C4-2B (cell line): ENCODE results near the gene GPBP1.

Source experiments
- H3K27ac ChIP-seq: fragments of 450-650 bp; 2 replicates; pipeline ENCODE4 v1.5.1; 2017
- ZFX ChIP-seq: fragments of 450-650 bp; IDR thresholded peaks from 2 replicates; pipeline ENCODE4 v1.6.1; 2017
- TF ChIP-seq, protein P1 (sequence below): fragments of 450-650 bp; conservative IDR thresholded peaks from 2 replicates; pipeline ENCODE4 v1.5.1; 2017; ENCODE audit warnings: mild to moderate bottlenecking

Gene GPBP1

DNA sequence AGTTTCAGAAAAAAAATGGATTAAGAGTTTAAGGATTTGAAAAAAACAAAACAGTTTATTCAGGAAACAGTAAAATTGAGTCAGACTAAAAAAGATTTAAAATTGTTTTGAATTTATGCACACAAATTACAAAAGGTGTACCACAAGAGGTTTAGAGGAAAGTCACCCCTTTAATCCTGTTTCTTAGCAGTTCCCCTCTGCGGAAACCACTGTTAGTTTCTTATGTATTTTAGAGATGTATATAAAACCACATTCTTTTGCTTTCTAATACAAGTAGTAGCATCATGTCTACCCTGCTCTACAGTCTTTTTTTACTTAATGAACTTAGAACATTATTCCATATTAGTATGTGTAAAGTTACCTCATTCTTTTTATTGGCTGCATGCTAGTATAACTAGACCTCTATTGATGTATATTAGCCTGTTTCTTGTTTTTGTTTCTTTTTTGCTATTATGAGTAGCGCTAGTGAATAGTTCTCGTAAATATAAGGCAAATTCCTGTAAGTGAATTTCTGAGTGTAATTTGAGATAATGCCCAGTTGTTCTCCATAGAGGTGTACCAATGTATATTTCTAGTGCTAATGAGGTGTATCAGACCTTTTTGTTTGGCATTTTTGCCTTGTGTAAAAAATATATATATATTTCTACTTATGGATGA, 20.0 kb downstream of the GPBP1 start:
- TF ChIP-seq ZFX, result no peak
- TF ChIP-seq, protein P1, sequence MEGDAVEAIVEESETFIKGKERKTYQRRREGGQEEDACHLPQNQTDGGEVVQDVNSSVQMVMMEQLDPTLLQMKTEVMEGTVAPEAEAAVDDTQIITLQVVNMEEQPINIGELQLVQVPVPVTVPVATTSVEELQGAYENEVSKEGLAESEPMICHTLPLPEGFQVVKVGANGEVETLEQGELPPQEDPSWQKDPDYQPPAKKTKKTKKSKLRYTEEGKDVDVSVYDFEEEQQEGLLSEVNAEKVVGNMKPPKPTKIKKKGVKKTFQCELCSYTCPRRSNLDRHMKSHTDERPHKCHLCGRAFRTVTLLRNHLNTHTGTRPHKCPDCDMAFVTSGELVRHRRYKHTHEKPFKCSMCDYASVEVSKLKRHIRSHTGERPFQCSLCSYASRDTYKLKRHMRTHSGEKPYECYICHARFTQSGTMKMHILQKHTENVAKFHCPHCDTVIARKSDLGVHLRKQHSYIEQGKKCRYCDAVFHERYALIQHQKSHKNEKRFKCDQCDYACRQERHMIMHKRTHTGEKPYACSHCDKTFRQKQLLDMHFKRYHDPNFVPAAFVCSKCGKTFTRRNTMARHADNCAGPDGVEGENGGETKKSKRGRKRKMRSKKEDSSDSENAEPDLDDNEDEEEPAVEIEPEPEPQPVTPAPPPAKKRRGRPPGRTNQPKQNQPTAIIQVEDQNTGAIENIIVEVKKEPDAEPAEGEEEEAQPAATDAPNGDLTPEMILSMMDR, result no peak
- H3K27ac ChIP-seq, result no peak overlapping the region

DNA sequence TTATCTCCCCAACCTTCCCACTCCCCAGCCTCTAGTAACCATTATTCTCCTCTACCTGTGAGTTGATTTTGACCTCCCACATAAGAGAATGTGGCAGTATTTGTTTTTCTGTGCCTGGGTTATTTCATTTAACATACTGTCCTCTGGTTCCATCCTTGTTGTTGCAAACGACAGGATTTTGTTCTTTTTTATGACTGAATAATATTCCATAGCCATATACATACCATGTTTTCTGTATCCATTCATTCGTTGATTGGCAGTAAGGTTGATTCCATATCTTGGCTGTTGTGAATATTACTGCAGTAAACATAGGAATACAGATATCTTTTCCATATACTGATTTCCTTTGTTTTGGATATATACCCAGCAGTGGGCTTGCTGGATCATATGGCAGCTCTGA, 20.8 kb downstream of the GPBP1 start:
- no peak overlapping the region for H3K27ac ChIP-seq
- TF ChIP-seq, protein P1, result no peak
- TF ChIP-seq ZFX, result no peak

DNA sequence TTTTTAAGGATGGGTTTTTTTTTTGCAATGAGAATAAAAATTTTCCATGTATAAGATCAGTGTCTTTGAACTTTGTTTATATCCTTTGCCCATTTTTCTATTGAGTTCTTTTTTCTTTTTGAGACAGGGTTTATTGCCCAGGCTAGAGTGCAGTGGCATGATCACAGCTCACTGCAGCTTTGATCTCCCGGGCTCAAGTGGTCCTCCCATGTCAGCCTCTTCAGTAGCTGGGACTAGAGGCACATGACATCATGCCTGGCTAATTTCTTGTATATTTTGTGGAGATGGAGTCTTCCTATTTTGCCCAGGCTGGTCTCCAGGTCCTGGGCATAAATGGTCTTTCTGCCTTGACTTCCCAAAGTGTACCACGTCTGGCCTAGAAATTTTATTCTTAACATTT, 21.2 kb downstream of the GPBP1 start:
- TF ChIP-seq, protein P1, result no peak
- no peak for TF ChIP-seq ZFX
- H3K27ac ChIP-seq, result no peak overlapping the region

DNA sequence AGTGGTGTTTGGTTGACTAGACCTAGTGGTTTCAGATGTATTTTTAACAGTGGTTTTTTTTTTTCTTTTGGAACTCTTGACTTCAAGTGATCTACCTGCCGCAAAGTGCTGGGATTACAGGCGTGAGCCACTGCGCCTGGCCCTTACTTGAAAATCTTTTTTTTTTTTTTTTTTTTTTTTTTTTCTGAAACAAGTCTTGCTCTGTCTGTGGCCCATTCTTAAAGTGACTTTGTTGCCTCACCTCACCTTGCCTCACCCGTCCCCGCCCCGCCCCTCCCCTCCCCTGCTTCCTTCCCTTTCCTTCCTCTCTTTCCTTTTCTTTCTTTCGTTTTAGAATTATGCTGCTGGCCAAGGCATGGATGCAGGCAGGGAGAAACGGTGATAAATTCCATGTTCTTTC, 26.0 kb downstream of the GPBP1 start:
- TF ChIP-seq ZFX, result no peak
- TF ChIP-seq, protein P1, result no peak

DNA sequence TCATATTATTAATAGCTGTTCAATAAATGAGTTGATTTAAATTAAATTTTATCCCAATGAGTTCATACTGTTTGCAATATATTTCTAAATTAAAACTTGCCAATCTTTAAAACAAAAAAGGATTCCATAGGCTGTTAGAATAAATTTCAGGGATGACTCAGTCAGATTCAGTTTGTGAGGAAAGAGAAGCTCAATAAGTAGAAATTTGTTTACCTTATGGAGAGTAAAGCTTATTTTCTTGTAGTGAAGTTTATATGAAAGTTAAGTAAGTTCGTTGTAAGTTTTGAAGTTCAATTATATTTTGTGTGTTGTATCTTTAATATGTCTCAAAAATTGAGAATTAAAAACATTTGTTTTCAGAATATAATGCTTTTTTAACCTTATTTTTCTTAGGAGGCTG, 29.0 kb downstream of the GPBP1 start:
- no peak for TF ChIP-seq ZFX
- TF ChIP-seq, protein P1, result no peak
- H3K27ac ChIP-seq, result no peak overlapping the region

More for the DNA sequence above, 26.0 kb downstream of the GPBP1 start:
- H3K27ac ChIP-seq, result no peak overlapping the region

DNA sequence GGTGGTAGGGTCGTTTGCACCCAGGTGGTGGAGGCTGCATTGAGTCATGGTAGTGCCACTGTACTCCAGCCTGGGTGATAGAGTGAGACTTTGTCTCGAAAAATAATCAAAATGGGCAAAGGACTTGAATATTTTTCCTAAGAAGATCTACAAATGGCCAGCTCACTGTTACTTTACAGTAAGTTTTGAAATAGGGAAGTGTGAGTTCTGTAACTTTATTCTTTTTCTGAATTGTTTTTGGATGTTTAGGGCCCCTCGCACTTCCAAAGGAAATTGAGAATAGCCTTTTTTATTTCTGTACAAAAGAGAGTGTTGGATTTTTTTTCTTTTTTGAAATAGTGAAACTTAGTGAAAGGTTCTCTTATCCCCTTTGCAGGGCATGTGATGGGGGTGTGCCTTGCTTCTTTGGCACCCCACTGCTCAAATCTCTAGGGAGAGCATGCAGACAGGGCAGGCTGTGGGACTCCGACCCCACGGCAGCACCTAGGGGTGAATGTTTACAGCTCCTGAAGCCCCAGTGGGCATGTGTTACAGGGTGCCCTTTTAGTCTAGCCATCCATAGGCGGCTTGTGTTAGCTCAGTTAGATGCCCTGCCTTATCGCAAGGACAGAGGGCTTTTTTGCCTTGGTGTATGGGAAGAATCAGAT, 33.3 kb downstream of the GPBP1 start:
- no peak for TF ChIP-seq ZFX
- TF ChIP-seq, protein P1, result no peak
- no peak overlapping the region for H3K27ac ChIP-seq

DNA sequence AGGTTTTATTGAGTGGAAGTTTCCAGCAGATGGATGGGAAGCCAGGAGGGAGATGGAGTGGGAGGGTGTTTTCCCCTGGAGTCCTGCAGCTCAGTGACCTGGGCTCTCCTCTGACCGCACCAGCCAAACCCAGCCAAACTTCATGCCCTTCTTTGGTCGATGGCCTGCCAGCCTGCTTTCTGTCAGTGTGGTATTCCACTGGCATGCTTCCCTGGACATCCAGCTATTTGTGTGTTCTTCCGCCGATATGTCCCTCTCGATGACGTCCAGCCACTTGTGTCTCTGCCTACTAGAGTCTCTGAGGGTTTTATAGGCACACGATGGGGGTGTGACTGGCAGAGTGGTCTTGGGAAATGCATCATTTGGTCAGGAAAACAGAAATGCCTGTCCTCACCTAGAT, 33.8 kb downstream of the GPBP1 start:
- H3K27ac ChIP-seq, result no peak overlapping the region
- TF ChIP-seq, protein P1, result no peak
- TF ChIP-seq ZFX, result no peak
